Activated T-cell treated with anti-CD3 and anti-CD28 coated beads for 24 hours (primary cell): ENCODE data around the gene STK36.

Experiments used
- DNase-seq: peaks from one replicate; pipeline ENCODE4 v3.0.0-alpha.2; 2020; ENCODE audit warnings: low read depth

STK36 gene, protein sequence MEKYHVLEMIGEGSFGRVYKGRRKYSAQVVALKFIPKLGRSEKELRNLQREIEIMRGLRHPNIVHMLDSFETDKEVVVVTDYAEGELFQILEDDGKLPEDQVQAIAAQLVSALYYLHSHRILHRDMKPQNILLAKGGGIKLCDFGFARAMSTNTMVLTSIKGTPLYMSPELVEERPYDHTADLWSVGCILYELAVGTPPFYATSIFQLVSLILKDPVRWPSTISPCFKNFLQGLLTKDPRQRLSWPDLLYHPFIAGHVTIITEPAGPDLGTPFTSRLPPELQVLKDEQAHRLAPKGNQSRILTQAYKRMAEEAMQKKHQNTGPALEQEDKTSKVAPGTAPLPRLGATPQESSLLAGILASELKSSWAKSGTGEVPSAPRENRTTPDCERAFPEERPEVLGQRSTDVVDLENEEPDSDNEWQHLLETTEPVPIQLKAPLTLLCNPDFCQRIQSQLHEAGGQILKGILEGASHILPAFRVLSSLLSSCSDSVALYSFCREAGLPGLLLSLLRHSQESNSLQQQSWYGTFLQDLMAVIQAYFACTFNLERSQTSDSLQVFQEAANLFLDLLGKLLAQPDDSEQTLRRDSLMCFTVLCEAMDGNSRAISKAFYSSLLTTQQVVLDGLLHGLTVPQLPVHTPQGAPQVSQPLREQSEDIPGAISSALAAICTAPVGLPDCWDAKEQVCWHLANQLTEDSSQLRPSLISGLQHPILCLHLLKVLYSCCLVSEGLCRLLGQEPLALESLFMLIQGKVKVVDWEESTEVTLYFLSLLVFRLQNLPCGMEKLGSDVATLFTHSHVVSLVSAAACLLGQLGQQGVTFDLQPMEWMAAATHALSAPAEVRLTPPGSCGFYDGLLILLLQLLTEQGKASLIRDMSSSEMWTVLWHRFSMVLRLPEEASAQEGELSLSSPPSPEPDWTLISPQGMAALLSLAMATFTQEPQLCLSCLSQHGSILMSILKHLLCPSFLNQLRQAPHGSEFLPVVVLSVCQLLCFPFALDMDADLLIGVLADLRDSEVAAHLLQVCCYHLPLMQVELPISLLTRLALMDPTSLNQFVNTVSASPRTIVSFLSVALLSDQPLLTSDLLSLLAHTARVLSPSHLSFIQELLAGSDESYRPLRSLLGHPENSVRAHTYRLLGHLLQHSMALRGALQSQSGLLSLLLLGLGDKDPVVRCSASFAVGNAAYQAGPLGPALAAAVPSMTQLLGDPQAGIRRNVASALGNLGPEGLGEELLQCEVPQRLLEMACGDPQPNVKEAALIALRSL (N-terminal part only)

DNA sequence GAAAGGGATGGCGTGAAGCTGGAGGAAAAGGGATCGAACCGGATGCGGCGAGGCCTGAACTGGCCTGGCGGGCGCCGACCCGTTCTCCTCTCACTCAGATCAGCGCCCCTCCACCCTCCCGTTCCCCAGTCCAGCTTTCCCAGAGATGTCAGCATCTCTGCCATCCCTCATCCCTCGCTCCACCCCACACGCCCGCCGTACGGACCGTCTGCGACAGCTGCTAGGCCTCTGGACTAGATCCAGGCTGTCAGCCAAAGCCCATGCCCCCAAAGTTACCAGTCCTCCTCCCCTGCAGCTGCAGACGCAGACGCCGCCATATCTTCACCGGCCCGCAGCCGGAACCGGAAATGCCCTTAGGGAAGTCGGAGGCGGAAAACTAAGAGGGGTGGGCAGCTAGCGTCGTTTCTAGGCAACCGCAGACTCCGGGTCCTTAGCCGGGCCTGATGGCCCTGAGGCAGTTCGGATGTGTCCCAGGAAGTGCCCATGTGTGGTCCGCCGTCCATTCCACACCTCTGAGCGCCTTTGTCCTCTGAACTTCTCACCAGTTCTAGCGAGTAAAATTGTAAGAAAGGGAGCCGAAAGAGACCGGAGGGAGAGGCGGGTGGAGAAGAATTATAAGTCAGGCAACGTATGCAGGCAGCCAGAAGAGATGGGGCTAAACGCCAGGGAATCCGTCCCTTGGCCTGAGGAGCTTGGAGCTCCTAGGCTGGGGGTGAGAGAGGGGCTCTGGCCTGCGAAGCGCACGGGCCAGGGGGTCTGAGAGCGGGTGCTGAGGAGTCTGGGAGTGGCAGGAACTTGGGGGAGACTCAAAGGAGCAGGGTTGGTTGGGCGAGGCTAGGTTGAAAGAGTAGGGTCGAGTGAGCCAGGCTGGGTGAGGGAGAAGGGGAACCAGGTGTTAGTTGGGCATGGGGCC lies at the start of gene STK36, which contains the start of gene RNF25:
TSS of gene STK36 (plus strand) at position 433 of the 913 bp plus-strand sequence. CDS start 744 bp downstream, outside the sequence.
TSS of gene RNF25 (minus strand) at position 349 of the 913 bp plus-strand sequence. CDS start at position 317, 32 bp downstream.
- DNase-seq = peak; percentile 76

DNA sequence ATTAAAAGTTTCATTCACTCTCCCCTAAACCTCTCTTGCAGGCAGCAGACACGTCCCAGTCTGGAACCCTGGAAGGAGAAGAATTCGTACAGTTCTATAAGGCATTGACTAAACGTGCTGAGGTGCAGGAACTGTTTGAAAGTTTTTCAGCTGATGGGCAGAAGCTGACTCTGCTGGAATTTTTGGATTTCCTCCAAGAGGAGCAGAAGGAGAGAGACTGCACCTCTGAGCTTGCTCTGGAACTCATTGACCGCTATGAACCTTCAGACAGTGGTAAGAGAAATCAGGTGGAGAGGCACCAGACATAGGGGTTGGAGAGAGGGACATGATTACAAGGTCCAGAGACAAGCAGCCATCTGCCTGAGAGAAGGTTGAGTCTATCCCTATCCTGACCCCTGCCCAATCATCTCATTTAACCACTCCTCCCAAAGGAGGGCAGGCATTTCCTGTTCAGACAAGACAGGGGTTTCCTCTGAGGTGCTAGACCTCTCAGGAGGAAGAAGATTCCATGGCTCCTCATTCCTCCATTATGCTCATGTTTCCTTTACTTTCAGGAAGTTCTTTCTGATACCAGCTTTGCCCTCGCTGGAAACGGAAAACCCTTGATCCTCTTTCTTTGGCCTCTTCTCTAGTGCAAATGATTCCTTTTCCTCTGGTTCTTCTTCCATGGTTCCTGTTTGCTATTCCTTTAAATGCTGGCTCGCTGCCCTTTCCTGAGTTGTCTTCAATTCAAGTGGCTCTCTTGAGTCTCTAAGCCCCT lies 49.1 kb upstream of the STK36 start:
- DNase-seq = no peak

DNA sequence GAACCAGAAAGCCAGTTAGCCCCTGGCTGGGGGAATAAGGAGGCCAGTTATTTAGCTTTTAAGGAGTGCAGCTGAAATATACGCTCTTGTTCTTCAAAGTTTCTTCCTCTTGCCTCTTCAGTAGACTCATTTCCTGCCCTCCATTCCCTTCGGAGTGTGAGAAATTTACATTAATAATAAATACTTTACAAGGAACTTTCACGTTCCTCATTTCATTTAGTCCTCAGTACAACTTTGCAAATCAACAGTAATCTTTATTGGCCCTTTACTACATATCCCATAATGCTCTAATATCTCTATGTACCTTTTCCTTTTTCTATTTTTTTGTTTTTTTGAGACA lies 48.5 kb upstream of the STK36 start:
- no peak for DNase-seq

DNA sequence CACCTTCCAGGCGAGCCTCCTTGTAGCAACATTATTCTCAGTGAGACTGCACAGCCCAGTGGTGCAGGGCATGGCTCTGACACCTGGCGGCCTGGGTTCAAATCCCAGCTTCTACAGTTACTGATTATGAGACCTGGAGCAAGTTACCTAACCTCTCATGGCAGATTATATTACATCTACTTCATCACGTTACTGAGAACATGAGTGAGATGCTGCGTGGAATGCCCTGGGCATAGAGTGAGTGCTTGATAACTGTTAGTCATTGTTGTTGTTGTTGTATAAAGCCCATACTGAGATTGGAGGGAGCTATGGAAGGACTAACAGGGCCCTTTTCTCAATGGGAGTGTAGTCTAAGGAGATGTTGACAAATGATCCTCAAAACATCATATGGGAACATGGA lies 45.5 kb upstream of the STK36 start:
- no peak for DNase-seq

DNA sequence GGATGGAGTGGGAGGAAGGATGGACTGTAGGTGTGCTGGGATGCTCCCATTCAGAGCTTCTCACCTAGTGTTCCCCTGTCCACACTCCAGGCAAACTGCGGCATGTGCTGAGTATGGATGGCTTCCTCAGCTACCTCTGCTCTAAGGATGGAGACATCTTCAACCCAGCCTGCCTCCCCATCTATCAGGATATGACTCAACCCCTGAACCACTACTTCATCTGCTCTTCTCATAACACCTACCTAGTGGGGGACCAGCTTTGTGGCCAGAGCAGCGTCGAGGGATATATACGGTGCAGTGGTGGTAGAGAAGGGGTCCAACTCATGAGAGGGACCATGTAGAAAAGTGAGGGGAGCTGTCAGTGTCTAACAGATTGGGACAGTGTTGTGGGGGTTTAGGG lies 43.9 kb upstream of the STK36 start:
- DNase-seq = no peak

DNA sequence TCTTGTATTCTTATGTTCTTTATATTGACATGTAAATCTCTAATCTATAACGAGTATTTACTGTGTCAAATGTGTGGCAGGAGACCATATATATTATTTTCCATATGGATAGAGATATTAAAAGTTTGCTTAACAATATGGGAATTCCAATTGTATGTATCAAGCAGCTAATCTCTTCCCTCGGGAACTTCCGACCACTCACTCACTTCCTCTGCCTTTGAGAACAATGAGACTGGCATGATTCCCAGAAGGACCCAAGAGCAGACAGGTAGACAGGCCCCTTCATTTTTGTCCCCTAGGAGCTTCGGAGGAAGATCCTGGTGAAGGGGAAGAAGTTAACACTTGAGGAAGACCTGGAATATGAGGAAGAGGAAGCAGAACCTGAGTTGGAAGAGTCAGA lies 40.0 kb upstream of the STK36 start:
- no peak for DNase-seq

DNA sequence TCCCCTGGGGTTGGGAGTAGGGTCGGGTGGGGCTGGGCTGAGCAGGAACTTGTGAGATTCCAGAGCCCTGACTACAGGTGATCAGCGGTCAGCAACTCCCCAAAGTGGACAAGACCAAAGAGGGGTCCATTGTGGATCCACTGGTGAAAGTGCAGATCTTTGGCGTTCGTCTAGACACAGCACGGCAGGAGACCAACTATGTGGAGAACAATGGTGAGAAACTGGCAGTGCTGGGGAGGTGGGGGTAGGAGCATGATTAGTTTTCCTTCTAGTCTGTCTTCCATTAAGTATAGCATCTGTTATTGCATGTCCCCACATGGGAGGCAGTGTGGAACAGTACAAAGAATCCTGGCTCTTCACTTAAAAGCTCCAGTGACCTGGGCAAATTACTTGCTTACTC lies 36.2 kb upstream of the STK36 start:
- DNase-seq = no peak

DNA sequence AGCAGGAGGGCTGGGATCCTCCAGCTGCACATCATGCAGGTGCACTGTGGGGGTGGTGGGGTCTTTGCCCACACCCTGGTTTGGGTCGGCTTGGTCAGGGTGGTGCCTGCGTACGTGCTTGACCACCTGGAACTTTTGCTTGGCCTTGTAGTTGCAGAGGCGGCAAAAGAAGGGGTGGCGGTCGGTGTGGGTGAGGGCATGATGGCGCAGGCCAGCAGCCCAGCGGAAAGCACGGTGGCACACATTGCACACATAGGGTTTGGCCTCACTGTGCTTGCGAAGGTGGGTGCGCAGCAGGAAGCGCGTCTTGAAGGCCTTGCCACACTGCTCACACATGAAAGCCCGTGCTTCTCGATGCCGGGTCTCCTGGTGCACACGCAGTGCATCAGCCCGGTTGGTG lies 33.5 kb upstream of the STK36 start:
- no peak for DNase-seq

DNA sequence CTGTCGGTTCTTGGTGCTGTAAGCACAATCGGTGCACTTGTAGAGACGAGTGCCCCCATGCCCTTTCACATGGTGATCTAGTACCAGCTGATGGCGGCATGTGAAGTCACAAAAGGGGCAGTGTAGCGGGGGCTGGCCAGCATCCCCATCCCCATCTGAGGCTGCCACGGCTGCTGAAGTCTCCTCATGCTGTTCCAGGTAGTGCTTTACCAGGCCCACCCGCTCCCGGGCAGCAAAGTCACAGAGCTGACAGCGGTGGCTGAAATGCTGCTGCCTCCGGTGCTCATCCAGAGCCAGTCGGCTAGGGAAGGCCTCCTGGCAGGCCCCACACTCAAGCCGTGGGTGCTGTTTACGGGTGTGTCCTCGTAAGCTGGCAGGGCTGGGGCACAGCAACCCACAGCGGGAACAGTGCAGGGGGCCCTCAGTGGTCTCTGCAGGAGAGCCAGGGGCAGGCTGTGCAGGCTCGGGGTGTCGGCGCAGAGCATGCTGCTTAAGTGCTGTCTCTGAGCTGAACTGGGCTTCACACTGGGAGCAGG lies 29.7 kb upstream of the STK36 start:
- no peak for DNase-seq

DNA sequence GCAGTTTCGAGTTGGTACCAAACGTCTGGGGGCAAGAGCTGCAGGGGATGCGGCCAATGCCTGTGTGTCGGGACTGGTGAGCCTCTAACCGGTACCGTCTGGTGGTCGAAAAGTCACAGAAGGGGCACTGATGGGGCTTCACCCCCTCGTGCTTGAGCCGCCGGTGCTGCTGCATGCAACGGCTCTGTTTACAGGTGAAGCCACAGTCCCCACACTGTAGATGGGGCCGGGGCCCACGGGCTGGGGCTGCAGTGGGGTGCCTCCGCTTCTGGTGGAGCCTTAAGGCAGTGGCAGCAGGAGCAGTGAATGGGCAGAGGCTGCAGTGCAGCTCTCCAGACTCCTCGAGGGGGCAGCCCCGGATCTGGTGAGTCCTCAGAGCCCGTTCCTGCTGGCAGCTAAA lies 29.1 kb upstream of the STK36 start:
- no peak for DNase-seq

DNA sequence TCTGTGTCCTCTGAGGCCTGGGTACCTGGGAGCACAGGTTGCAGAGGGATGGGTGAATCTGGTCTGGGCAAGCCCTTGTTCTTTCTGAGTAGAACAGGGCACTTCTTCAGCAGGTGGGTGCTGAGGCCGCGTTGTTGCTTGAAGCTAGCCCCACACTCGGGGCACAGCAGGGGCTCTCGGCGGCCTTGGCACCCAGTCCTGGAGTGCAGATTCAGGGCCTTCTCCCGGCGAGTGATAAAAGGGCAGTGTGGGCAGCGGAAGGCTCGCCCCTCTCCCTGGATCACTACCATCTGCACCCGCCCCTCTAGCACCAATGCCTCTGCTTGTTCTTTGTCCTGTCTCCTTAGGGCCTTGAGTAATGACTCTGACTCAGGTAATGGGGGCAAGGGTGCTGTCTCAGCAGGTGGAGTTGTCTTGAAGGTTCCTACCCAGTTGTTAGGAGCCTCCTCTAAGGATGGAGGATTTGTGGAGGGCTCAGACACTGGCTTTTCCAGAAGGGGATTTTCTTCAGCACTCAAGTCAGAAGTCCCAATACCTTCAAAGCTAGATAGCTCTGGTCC lies 28.1 kb upstream of the STK36 start:
- DNase-seq = no peak

DNA sequence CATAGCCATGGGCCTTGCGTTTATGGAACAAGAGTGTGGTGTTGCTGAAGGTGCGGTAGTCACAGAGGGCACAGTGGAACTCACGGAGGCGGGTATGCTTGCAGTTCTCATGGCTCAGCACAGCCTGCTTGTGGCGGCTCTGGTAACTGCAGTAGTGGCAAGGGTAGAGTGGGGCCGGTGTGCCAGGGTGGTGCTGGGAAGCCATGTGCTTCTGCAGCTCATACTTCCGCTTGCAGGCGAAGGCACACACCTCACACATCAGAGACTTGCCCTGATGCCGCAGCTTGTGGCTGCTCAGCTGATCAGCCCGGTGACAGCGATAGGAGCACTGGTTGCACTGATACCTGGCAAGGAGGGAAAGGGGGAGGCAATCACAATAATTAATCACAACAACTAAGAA lies 27.2 kb upstream of the STK36 start:
- no peak for DNase-seq

DNA sequence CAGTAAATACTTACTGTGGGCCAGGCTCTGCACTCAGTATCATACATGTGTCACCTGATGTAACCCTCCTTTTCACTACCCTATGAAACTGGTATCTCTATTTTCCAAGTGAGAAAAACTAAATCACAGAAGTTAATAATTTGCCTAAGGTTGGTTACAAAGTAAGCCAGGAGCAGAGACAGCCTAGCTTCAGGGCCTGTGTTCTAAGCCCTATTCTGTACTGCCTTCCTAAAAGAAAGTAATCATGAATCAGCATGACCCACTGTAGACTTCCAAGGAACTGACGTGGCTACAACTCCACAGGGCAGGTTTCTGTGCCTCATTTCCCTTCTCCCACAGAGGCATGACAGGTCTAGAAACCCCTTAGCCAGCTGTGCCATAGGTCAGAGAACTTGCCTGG lies 26.8 kb upstream of the STK36 start:
- DNase-seq = no peak

DNA sequence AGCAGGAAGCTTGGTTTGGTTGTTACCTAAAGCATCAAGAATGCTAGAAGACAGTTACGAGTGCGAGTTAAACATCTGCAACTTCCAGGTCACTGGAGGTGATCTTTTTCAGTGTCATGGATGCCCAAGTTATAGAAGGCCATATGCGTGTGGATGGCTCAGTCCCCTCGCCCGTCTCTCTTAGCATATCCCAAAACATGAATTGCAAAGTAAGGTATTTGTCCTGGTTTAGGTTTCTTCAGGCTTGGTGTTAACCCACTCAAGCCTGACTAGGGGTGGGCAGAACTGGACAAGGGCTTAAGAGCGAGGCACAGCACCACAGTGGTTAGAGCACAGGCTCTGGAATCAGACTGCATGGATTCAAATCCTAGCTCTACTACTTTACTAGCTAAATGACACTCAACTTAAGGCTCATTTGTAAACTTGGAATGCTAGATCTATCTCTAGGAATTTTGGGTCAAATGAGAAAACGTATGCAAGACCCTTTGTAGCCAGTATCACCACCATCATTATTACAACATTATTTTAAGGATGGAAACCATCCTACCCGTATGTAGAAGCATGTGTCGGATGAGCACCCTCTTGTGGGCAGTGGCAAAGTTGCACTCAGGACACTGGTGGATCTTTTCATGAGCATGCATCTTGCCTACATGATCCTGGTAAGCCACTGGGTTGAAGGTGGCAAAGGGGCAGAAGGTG lies 23.6 kb upstream of the STK36 start:
- peak; percentile 23 for DNase-seq

DNA sequence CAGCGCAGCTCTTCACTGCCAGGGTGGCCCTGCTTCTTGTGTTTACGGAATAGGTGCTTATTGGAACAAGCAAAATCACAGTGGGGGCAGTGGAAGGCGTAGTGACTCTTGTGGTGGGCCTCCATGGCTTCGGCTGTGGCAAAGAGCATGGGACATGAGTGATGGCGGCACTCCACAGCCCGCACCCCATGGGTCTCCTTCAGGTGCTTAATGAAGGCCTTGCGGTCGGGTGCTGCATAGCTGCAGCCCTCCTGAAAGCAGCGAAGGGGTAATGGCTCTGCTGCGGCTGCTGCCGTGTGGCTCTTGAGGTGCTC lies 23.1 kb upstream of the STK36 start:
- DNase-seq = no peak

DNA sequence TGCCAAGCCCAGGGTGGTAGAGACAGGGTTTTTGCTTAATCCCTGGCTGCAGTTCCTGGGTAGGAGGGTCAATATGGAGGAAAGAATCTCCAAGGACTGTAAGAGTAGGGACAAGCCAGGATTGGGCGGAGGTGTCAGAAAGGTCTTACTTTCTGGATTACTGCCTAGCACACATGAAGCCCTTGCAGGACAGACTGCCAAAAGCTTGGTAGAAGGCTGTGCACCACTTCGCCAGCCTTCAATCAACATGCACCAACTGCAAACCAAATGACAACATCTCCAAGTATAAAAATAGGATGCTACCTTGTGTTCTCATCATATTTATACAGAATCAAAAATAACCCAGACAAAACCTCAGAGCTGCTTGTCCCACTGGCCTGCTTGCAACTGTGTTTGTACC lies 16.1 kb upstream of the STK36 start:
- DNase-seq = no peak

DNA sequence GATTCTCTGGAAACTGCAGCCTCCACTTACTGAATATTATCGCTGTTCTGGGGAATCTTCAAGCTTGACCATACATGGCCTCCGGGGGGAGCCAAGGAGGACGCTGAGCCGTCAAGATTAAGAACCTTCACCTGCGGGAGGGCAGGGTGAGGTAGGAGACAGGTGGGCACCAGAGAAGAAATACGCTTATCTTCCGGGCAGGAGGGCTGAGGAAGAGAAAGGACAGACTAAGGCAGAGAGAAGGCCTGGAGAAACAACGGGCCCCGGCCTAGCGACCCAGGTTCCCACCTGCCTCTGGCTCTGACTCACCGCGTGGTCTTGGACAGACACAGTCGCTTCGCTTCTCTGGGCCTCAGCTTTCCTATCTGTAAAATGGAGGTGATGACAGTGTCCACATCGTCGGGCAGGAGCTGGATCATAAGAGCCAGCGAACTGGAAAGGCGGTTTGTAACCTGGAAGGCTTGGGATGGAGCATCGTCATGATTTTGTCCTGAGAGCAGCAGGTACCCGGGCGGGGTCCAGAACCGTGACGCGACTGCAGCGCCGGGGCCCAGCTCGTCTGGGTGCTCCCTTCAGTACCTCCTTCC lies 13.1 kb upstream of the STK36 start:
- DNase-seq = peak; percentile 26

DNA sequence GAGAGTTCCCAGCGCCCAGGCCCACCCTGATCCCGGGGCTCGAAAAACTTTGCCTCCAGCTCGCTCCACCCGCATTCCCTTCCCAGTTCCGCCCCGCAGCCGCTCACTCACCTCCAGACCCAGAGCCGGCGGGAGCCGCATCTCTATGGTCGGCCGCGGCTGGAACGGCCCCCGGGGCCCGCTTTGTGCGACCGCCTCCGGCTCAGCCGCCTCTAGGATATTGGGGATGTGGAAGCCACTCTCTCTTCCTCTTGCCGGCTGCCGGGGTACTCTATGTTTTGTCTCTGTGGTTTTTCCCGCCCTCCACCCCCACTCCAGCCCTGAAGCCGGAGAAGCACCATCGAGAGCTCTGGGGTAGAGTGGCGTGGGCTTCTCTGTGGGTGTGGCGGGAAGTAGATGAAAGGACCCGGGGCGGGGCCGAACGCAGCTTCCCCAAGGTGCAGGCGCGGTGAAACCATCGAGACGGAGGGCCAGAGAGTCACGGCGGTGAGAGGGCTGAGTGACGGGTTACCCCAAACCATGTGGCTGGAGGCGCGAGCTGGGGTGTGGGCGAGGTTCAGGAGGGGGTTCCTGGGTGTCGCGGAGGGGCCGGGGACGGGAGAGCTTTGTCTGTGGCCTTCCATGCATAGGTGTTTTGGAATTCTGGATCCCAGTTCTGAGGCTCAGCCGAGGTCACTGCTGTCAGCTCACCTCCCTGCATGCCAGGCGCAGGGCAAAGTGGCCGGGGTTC lies 12.5 kb upstream of the STK36 start, which contains the start of the genes BCS1L and ZNF142:
TSS of gene BCS1L (plus strand) at position 426 of the 730 bp plus-strand sequence. CDS start 1,305 bp downstream, outside the sequence.
TSS of gene ZNF142 (minus strand) at position 366 of the 730 bp plus-strand sequence. CDS start 3,194 bp downstream, outside the sequence.
- DNase-seq = peak; percentile 95
